Measurements from ENCODE around the gene PRPF38B.

PRPF38B gene

GRCh38 chr1:108706643-108707042, 14.5 kb downstream of the PRPF38B start:
- Histone ChIP-seq H3K27me3 (no peaks in the 10 kb centered on the region), H3K4me1 (peaks cover 0 to 17% (median 11%) of the 10 kb centered on the region in 4 donors), H3K4me3 (no peak overlapping the region), H3K36me3 (no peaks in the 10 kb centered on the region), H3K27ac (no peak overlapping the region), H3K9me3 (no peaks in the 10 kb centered on the region)
- intact Hi-C loops (cut with DNase I; ENCODE audit: low total_unique reads) = no loop called here
- no peak for DNase-seq
- TF ChIP-seq CTCF (IDR thresholded peaks at IDR 0.05) = no peak

- Histone ChIP-seq H3K27ac (no peak overlapping the region), H3K4me1 (peaks cover 0 to 15% (median 10%) of the 10 kb centered on the region in 4 donors), H3K27me3 (no peaks in the 10 kb centered on the region), H3K36me3 (no peaks in the 10 kb centered on the region), H3K9me3 (no peaks in the 10 kb centered on the region), H3K4me3 (no peak overlapping the region)
- intact Hi-C loops (cut with DNase I; ENCODE audit: low total_unique reads) = no loop called here
- TF ChIP-seq CTCF (IDR thresholded peaks at IDR 0.05) = no peak
- no peak for DNase-seq
Measured at GRCh38 chr1:108708691-108709660, 16.9 kb downstream of the PRPF38B start.

GRCh38 chr1:108712606-108713150, 20.6 kb downstream of the PRPF38B start, which contains the start of gene FNDC7:
Gene FNDC7 (plus strand): TSS chr1:108712908. CDS start chr1:108712934, 26 bp downstream.
- Histone ChIP-seq H3K27me3 (no peaks in the 10 kb centered on the region), H3K27ac (no peak within 1 kb of the TSS), H3K4me3 (no peak within 1 kb of the TSS), H3K4me1 (peaks cover 0 to 14% (median 3%) of the 10 kb centered on the region in 4 donors), H3K36me3 (no peaks in the 10 kb centered on the region), H3K9me3 (no peaks in the 10 kb centered on the region)
- DNase-seq = no peak
- TF ChIP-seq CTCF (IDR thresholded peaks at IDR 0.05) = no peak
- intact Hi-C loops (cut with DNase I; ENCODE audit: low total_unique reads) = no loop called here

GRCh38 chr1:108715932-108716331, 23.8 kb downstream of the PRPF38B start:
- H3K27ac ChIP-seq = peak overlapping the region; percentile 23 to 33
- no peak for DNase-seq
- intact Hi-C loops (cut with DNase I; ENCODE audit: low total_unique reads) = no loop called here

More at GRCh38 chr1:108715932-108716331, 23.8 kb downstream of the PRPF38B start:
- no peak overlapping the region for H3K4me3 ChIP-seq
- H3K27me3 ChIP-seq = no peaks in the 10 kb centered on the region
- no peaks in the 10 kb centered on the region for H3K36me3 ChIP-seq
- TF ChIP-seq CTCF (IDR thresholded peaks at IDR 0.05) = no peak
- peaks cover 0 to 36% (median 4%) of the 10 kb centered on the region in 4 donors for H3K4me1 ChIP-seq
- no peaks in the 10 kb centered on the region for H3K9me3 ChIP-seq

Measured in tibial artery (tissue), 4 donors.